Measurements from ENCODE around the gene INSC.

GRCh38 chr11:15234796-15235195 lies 120.1 kb downstream of the INSC start:
- TF ChIP-seq, protein P1, sequence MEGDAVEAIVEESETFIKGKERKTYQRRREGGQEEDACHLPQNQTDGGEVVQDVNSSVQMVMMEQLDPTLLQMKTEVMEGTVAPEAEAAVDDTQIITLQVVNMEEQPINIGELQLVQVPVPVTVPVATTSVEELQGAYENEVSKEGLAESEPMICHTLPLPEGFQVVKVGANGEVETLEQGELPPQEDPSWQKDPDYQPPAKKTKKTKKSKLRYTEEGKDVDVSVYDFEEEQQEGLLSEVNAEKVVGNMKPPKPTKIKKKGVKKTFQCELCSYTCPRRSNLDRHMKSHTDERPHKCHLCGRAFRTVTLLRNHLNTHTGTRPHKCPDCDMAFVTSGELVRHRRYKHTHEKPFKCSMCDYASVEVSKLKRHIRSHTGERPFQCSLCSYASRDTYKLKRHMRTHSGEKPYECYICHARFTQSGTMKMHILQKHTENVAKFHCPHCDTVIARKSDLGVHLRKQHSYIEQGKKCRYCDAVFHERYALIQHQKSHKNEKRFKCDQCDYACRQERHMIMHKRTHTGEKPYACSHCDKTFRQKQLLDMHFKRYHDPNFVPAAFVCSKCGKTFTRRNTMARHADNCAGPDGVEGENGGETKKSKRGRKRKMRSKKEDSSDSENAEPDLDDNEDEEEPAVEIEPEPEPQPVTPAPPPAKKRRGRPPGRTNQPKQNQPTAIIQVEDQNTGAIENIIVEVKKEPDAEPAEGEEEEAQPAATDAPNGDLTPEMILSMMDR (IDR thresholded peaks at IDR 0.05 in 8 of 11, conservative IDR thresholded peaks at IDR 0.05 in 3 of 11) = no peak
- TF ChIP-seq POLR2AphosphoS5 (IDR thresholded peaks at IDR 0.05) = no peak

Measured in spleen (tissue), 7 donors.